HepG2 (cell line): ENCODE data around the gene PLK3. TPM values are rescaled to one million over a fixed set of nuclear protein-coding genes. Genes with fewer than 3 reads are reported as not detected.

Experiments
- BCLAF1 ChIP-seq: fragments of 450-650 bp; IDR thresholded peaks from 2 replicates; pipeline ENCODE4 v1.6.1; 2017; ENCODE audit warnings: mild to moderate bottlenecking
- BRCA1 ChIP-seq: sonication (generic); formaldehyde crosslinking; IDR thresholded peaks from 2 replicates; pipeline ENCODE4 v1.4.0; 2020; ENCODE audit warnings: missing genetic modification reagents
- BRD4 ChIP-seq: sonication (generic); formaldehyde crosslinking; IDR thresholded peaks from 2 replicates; pipeline ENCODE4 v1.4.0; 2020; ENCODE audit warnings: missing genetic modification reagents
- CHCHD3 ChIP-seq: sonication (generic); formaldehyde crosslinking; IDR thresholded peaks from 2 replicates; pipeline ENCODE4 v1.8.0; 2022; ENCODE audit warnings: mild to moderate bottlenecking, missing genetic modification reagents, moderate library complexity
- CTCF ChIP-seq: sonication (generic); formaldehyde crosslinking; IDR thresholded peaks from 2 replicates; pipeline ENCODE4 v1.5.0; 2020; ENCODE audit warnings: mild to moderate bottlenecking, missing genetic modification reagents, moderate library complexity
- HDAC6 ChIP-seq: fragments of 200-600 bp; sonication (generic); IDR thresholded peaks from 2 replicates; pipeline ENCODE4 v1.7.0; 2017; ENCODE audit warnings: mild to moderate bottlenecking, antibody characterized with exemption, low read length, low read depth
- LRRFIP1 ChIP-seq: sonication (generic); formaldehyde crosslinking; conservative IDR thresholded peaks from 2 replicates; pipeline ENCODE4 v1.4.0; 2020; ENCODE audit warnings: missing genetic modification reagents
- MIER3 ChIP-seq: IDR thresholded peaks from 2 replicates; pipeline ENCODE4 v1.6.1; 2016; ENCODE audit warnings: missing compliant biosample characterization, borderline replicate concordance
- NR2C2 ChIP-seq: sonication (generic); formaldehyde crosslinking; IDR thresholded peaks from 2 replicates; pipeline ENCODE4 v1.4.0; 2020; ENCODE audit warnings: missing genetic modification reagents, mild to moderate bottlenecking, moderate library complexity, borderline replicate concordance
- POGK ChIP-seq: sonication (generic); formaldehyde crosslinking; conservative IDR thresholded peaks from 2 replicates; pipeline ENCODE4 v1.8.0; 2022; ENCODE audit warnings: mild to moderate bottlenecking, moderate library complexity, missing genetic modification reagents
- TEAD3 ChIP-seq: optimal IDR thresholded peaks from 2 replicates; pipeline ENCODE3; 2016; ENCODE audit warnings: borderline replicate concordance
- ZFP82 ChIP-seq: sonication (generic); formaldehyde crosslinking; IDR thresholded peaks from 2 replicates; pipeline ENCODE4 v1.5.1; 2020; ENCODE audit warnings: mild to moderate bottlenecking, missing genetic modification reagents, borderline replicate concordance
- ZNF512 ChIP-seq: sonication (generic); formaldehyde crosslinking; IDR thresholded peaks from 2 replicates; pipeline ENCODE4 v1.4.0; 2020; ENCODE audit warnings: mild to moderate bottlenecking, missing genetic modification reagents
- ZNF800 ChIP-seq: sonication (generic); formaldehyde crosslinking; IDR thresholded peaks from 2 replicates; pipeline ENCODE4 v1.4.0; 2020; ENCODE audit warnings: missing genetic modification reagents
- ZNF878 ChIP-seq: sonication (generic); formaldehyde crosslinking; IDR thresholded peaks from 2 replicates; pipeline ENCODE4 v1.8.1; 2023; ENCODE audit warnings: mild to moderate bottlenecking, missing genetic modification reagents, moderate library complexity
- polyA plus RNA-seq, 8 experiments: library from polyadenylated mRNA; depleted of rRNA in 3 of 8; stranded (reverse) in 7 of 8; unstranded in 1 of 8; fragments of >200 nt; fragmentation: Illumina TruSeq in 4 of 8; extraction: Trizol in 4 of 8; gene quantifications; 2 replicates each; pipeline versions ENCODE4 v1.2.1 to v1.2.3, GENCODE V29; 2011 to 2016; ENCODE audit warnings: low read depth in 4 of 8, missing spikeins in 1 of 8, mixed read lengths in 1 of 8; ENCODE audit not compliant: insufficient read depth in 1 of 8
- total RNA-seq, 5 experiments: library from RNA; depleted of rRNA; stranded (reverse); fragments of >200 nt; fragmentation: Illumina TruSeq; extraction: Trizol; gene quantifications; 2 replicates each; pipeline ENCODE4 v1.2.3, GENCODE V29; 2016; ENCODE audit warnings: low read depth in 1 of 5

PLK3 gene
- total and polyA plus RNA-seq, 2 of the 13 experiments (the other 11 are each of a cell fraction or from before 2014, with no cell fraction given) = 9.8 to 16.9 TPM

DNA sequence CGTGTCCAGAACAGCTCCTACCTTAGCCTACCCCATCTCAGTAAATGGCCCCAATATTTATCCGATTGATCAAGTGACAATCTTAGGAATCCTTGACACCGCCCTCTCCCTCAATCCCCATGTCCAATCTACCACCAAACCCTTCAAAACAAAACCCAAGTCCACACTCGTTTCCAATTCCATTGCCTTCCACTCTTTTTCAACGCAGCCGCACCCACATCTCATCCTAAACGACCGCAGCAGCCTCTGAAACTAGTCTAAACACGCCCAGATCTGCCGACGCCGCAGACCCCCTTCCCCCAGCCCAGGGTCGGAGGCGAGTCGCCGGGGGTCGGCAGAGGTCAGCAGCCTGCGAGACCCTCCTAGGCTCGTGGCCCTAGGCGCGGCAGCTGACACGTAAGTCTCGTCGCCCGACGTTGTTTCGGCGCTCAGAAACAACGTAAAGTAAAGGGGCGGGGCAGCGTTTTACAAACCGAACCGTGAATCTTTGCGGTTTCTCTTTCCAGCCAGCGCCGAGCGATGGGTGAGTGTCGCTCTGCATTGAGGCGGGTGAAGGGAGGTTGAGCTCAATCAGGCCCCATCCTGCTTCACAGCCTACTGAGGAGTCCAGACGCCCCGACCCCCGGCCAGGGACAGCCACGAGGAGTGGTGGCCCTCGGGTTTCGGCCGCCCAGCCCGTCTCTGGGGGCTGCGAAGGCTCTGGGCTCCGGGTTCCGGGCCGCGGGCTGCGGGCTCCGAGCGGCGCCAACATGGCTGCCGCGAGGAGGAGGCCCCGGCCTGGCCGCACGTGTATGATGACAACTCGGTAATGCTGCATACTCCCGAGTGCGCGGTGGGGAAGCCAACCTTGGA is 24.9 kb upstream of the PLK3 start, which contains the start of gene RPS8 (continued):
- peak; percentile 80 for TF ChIP-seq ZNF800 (CRISPR knock-in tag)
- no peak for TF ChIP-seq POGK (CRISPR knock-in tag)
- 0 out of 2 replicates have a peak, but pooled peaks have one; percentile 9 for TF ChIP-seq CTCF (CRISPR knock-in tag)
- TF ChIP-seq BCLAF1 = no peak
- TF ChIP-seq ZNF878 (CRISPR knock-in tag) = peak; percentile 80
- no peak for TF ChIP-seq MIER3 (CRISPR knock-in tag)
- no peak for TF ChIP-seq ZNF512 (CRISPR knock-in tag)
- TF ChIP-seq CHCHD3 (CRISPR knock-in tag) = no peak
- no peak for TF ChIP-seq HDAC6
- peak; percentile 61; the same call in 1 of the 2 replicates for TF ChIP-seq BRD4 (CRISPR knock-in tag)
- TF ChIP-seq NR2C2 (CRISPR knock-in tag) = peak; percentile 76
- peak; percentile 70; the same call in 1 of the 2 replicates for TF ChIP-seq ZFP82
- no peak for TF ChIP-seq LRRFIP1 (CRISPR knock-in tag)
- peak; percentile 65 for TF ChIP-seq TEAD3
- TF ChIP-seq BRCA1 (CRISPR knock-in tag) = peak; percentile 84
